ENCODE results near the gene PITPNB. TPM values are rescaled to one million over a fixed set of nuclear protein-coding genes. Genes with fewer than 3 reads are reported as not detected.

Gene PITPNB
- total RNA-seq, 1 donor from 2014 or later = 93.0 TPM

- H3K4me3 Mint-ChIP-seq = no peak overlapping the region
- H3K27me3 Mint-ChIP-seq (ENCODE audit: low read depth) = no peaks in the 10 kb centered on the region
- H3K27ac Mint-ChIP-seq = peak overlapping the region; percentile 59
- peaks cover 49% of the 10 kb centered on the region for H3K4me1 Mint-ChIP-seq
- peaks cover 10% of the 10 kb centered on the region for H3K36me3 Mint-ChIP-seq
- TF ChIP-seq, protein P1, sequence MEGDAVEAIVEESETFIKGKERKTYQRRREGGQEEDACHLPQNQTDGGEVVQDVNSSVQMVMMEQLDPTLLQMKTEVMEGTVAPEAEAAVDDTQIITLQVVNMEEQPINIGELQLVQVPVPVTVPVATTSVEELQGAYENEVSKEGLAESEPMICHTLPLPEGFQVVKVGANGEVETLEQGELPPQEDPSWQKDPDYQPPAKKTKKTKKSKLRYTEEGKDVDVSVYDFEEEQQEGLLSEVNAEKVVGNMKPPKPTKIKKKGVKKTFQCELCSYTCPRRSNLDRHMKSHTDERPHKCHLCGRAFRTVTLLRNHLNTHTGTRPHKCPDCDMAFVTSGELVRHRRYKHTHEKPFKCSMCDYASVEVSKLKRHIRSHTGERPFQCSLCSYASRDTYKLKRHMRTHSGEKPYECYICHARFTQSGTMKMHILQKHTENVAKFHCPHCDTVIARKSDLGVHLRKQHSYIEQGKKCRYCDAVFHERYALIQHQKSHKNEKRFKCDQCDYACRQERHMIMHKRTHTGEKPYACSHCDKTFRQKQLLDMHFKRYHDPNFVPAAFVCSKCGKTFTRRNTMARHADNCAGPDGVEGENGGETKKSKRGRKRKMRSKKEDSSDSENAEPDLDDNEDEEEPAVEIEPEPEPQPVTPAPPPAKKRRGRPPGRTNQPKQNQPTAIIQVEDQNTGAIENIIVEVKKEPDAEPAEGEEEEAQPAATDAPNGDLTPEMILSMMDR (IDR thresholded peaks at IDR 0.05; ENCODE audit: unreplicated experiment) = no peak
- peaks cover under 1% of the 10 kb centered on the region for H3K9me3 Mint-ChIP-seq
- peak in 1 of 2 experiments; percentile 27 for DNase-seq (ENCODE audit: low spot score in 2 of 2, unreplicated experiment in 2 of 2)
These were observed 76.2 kb downstream of the PITPNB start for GRCh38 chr22:27842669-27843431.

DNA sequence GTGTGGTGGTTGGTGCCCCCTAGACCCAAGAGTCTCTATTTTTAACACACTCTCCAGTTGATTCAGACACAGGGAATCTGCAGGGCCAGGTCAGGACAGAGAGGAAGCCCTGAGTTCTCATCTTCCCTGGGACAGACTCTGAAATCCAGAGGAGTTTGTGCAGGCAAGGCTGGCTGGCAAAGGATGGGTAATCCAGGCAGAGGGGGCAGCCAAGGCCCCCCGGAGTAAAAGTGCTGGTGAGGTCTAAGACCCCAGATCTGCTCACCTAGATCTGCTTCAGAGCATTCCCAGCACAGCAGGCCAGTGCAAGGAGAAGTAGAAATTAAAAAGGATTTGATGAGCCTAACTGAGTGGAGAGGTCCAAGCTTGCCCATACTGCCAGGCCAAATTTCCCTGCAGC is 76.9 kb downstream of the PITPNB start:
- no peak for DNase-seq (ENCODE audit: low spot score in 2 of 2, unreplicated experiment in 2 of 2)
- Mint-ChIP-seq H3K4me3 (no peak overlapping the region), H3K9me3 (peaks cover 7% of the 10 kb centered on the region), H3K27me3 (ENCODE audit: low read depth) (no peaks in the 10 kb centered on the region), H3K36me3 (peaks cover 14% of the 10 kb centered on the region), H3K27ac (peak overlapping the region; percentile 59), H3K4me1 (peaks cover 48% of the 10 kb centered on the region)
- TF ChIP-seq, protein P1 (IDR thresholded peaks at IDR 0.05; ENCODE audit: unreplicated experiment) = no peak

DNA sequence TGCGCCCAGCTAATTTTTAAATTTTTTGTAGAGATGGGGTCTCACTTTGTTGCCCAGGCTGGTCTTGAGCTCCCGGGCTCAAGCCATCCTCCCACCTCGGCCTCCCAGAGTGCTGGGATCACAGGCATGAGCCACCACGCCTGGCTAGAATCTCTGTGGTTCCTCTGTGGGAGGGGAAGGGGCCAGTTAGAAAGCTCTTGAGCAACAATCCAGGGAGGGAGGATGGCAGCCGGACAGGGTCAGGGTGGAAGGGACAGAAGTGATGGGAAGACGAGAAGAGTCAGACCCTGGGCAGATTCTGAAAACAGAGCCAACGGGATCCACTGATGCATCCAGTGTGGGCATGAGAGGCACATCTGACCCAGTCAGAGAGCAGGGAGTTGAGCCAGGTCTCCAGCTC is 78.6 kb downstream of the PITPNB start:
- H3K9me3 Mint-ChIP-seq = peaks cover 10% of the 10 kb centered on the region
- no peak overlapping the region for H3K27ac Mint-ChIP-seq
- H3K36me3 Mint-ChIP-seq = peaks cover 8% of the 10 kb centered on the region
- H3K4me1 Mint-ChIP-seq = peaks cover 46% of the 10 kb centered on the region
- TF ChIP-seq, protein P1 (IDR thresholded peaks at IDR 0.05; ENCODE audit: unreplicated experiment) = no peak
- no peak overlapping the region for H3K4me3 Mint-ChIP-seq
- no peaks in the 10 kb centered on the region for H3K27me3 Mint-ChIP-seq (ENCODE audit: low read depth)
- DNase-seq (ENCODE audit: low spot score in 2 of 2, unreplicated experiment in 2 of 2) = no peak

- H3K9me3 Mint-ChIP-seq = peaks cover 10% of the 10 kb centered on the region
- no peaks in the 10 kb centered on the region for H3K27me3 Mint-ChIP-seq (ENCODE audit: low read depth)
- no peak overlapping the region for H3K4me3 Mint-ChIP-seq
- DNase-seq (ENCODE audit: low spot score in 2 of 2, unreplicated experiment in 2 of 2) = no peak
- H3K4me1 Mint-ChIP-seq = peaks cover 43% of the 10 kb centered on the region
- TF ChIP-seq, protein P1 (IDR thresholded peaks at IDR 0.05; ENCODE audit: unreplicated experiment) = no peak
- H3K36me3 Mint-ChIP-seq = peaks cover 8% of the 10 kb centered on the region
- no peak overlapping the region for H3K27ac Mint-ChIP-seq
These were observed 79.9 kb downstream of the PITPNB start for GRCh38 chr22:27839057-27839660.

DNA sequence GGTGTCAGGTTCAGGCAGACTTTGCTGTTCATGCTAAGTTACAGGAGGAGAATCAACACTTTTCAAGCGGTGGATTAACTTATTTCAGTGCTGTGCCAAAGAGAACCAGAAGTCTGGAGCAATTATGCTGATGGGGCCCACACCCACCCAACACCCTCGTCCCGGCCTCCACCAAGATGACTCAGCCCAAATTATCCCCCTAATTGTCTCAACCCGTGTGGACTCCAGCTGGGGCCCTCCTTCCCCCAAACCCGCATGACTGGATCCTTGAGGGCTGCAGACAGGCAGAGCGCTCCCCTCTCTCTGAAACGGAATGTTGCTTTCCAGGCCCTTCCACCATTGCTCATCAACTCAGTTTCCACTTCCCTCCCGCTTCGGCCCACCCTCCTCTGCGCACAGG is 82.9 kb downstream of the PITPNB start:
- Mint-ChIP-seq H3K4me3 (no peak overlapping the region), H3K36me3 (peaks cover 8% of the 10 kb centered on the region), H3K27ac (peak overlapping the region; percentile 95), H3K4me1 (peaks cover 30% of the 10 kb centered on the region), H3K27me3 (ENCODE audit: low read depth) (no peaks in the 10 kb centered on the region), H3K9me3 (peaks cover 10% of the 10 kb centered on the region)
- DNase-seq (ENCODE audit: low spot score in 2 of 2, unreplicated experiment in 2 of 2) = no peak
- TF ChIP-seq, protein P1 (IDR thresholded peaks at IDR 0.05; ENCODE audit: unreplicated experiment) = no peak
